Mesenchymal stem cell (in vitro differentiated cells and primary cell): ENCODE results near the gene SPHK2.
"Not testable (repeated sequence)": the region's sequence is repeated elsewhere in the genome, so short reads cannot be mapped to it uniquely, and the experiment has no call there.

ENCODE experiments used
- DNase-seq: peaks from one replicate; pipeline ENCODE4 v3.0.0-alpha.2; 2013
- H2AFZ ChIP-seq: one replicate; pipeline ENCODE4 v1.6.1; 2013; ENCODE audit warnings: low read depth, mild to moderate bottlenecking, control low read depth, inconsistent platforms, low read length, moderate library complexity
- H2AK5ac ChIP-seq: 2 replicates; pipeline ENCODE4 v1.6.1; 2013; ENCODE audit warnings: low read length, moderate library complexity, mild to moderate bottlenecking, inconsistent platforms; ENCODE audit not compliant: severe bottlenecking
- H2BK120ac ChIP-seq: one replicate; pipeline ENCODE4 v1.6.1; 2013; ENCODE audit warnings: low read depth, mild to moderate bottlenecking, inconsistent platforms, low read length, moderate library complexity
- H2BK12ac ChIP-seq, 2 experiments: one replicate each; pipeline ENCODE4 v1.6.1; 2013; ENCODE audit warnings: inconsistent platforms in 2 of 2, low read length in 2 of 2, mild to moderate bottlenecking in 2 of 2, moderate library complexity in 2 of 2, control low read depth in 1 of 2
- H2BK15ac ChIP-seq: one replicate; pipeline ENCODE4 v1.6.1; 2013; ENCODE audit warnings: mild to moderate bottlenecking, low read depth, inconsistent platforms; ENCODE audit not compliant: poor library complexity, severe bottlenecking
- H2BK5ac ChIP-seq: 2 replicates; pipeline ENCODE4 v1.6.1; 2013; ENCODE audit warnings: low read depth, mild to moderate bottlenecking, low read length, control low read depth, inconsistent platforms; ENCODE audit not compliant: poor library complexity, severe bottlenecking
- H3K14ac ChIP-seq, 2 experiments: one replicate each; pipeline ENCODE4 v1.6.1; 2013; ENCODE audit warnings: inconsistent platforms in 2 of 2, low read length in 2 of 2, control low read depth in 1 of 2, mild to moderate bottlenecking in 1 of 2, moderate library complexity in 1 of 2
- H3K18ac ChIP-seq, 2 experiments: one replicate each; pipeline ENCODE4 v1.6.1; 2013; ENCODE audit warnings: inconsistent platforms in 2 of 2, low read length in 2 of 2, control low read depth in 1 of 2, low read depth in 1 of 2, mild to moderate bottlenecking in 1 of 2
- H3K23ac ChIP-seq, 2 experiments: one replicate each; pipeline ENCODE4 v1.6.1; 2013; ENCODE audit warnings: inconsistent platforms in 2 of 2, low read length in 2 of 2, mild to moderate bottlenecking in 2 of 2, moderate library complexity in 2 of 2, control low read depth in 1 of 2
- H3K27ac ChIP-seq: 2 replicates; pipeline ENCODE4 v1.5.1; 2013; ENCODE audit warnings: mild to moderate bottlenecking, moderate library complexity, low read length, control low read depth, inconsistent platforms; ENCODE audit not compliant: poor library complexity, severe bottlenecking
- H3K27me3 ChIP-seq, 2 experiments: 2 replicates each; pipeline versions ENCODE4 v1.6.1 to v1.7.0; 2013; ENCODE audit warnings: low read length in 2 of 2, mild to moderate bottlenecking in 2 of 2, moderate library complexity in 2 of 2, control low read depth in 1 of 2, inconsistent platforms in 1 of 2; ENCODE audit not compliant: control insufficient read depth in 1 of 2, insufficient read depth in 1 of 2
- H3K36me3 ChIP-seq, 2 experiments: 2 replicates each; pipeline versions ENCODE4 v1.6.1 to v1.7.0; 2013; ENCODE audit warnings: low read length in 2 of 2, control low read depth in 1 of 2, inconsistent platforms in 1 of 2, low read depth in 1 of 2, mild to moderate bottlenecking in 1 of 2; ENCODE audit not compliant: insufficient read depth in 2 of 2, control insufficient read depth in 1 of 2
- H3K4ac ChIP-seq, 2 experiments: one replicate each; pipeline ENCODE4 v1.6.1; 2013; ENCODE audit warnings: inconsistent platforms in 2 of 2, low read length in 2 of 2, mild to moderate bottlenecking in 2 of 2, moderate library complexity in 2 of 2, control low read depth in 1 of 2, low read depth in 1 of 2
- H3K4me1 ChIP-seq: 2 replicates; pipeline ENCODE4 v1.6.1; 2013; ENCODE audit warnings: low read depth, low read length, control low read depth; ENCODE audit not compliant: control insufficient read depth, insufficient read depth
- H3K4me2 ChIP-seq: 2 replicates; pipeline ENCODE4 v1.6.1; 2013; ENCODE audit warnings: low read length, mild to moderate bottlenecking, inconsistent platforms; ENCODE audit not compliant: poor library complexity, severe bottlenecking
- H3K4me3 ChIP-seq, 2 experiments: 2 replicates each; pipeline versions ENCODE4 v1.5.1 to v1.7.0; 2013; ENCODE audit warnings: low read length in 2 of 2, mild to moderate bottlenecking in 2 of 2, control low read depth in 1 of 2, low read depth in 1 of 2; ENCODE audit not compliant: insufficient read depth in 1 of 2
- H3K79me1 ChIP-seq: replicated peaks from 2 replicates; pipeline ENCODE4 v1.6.1; 2013; ENCODE audit warnings: mild to moderate bottlenecking, control low read depth, low read length, inconsistent platforms; ENCODE audit not compliant: poor library complexity, severe bottlenecking
- H3K9ac ChIP-seq: 2 replicates; pipeline ENCODE4 v1.7.0; 2013; ENCODE audit warnings: mild to moderate bottlenecking, low read length, moderate library complexity
- H3K9me3 ChIP-seq: 2 replicates; pipeline ENCODE4 v1.7.0; 2013; ENCODE audit warnings: mild to moderate bottlenecking, low read length; ENCODE audit not compliant: control insufficient read depth
- H4K8ac ChIP-seq: one replicate; pipeline ENCODE4 v1.6.1; 2013; ENCODE audit warnings: inconsistent platforms, mild to moderate bottlenecking, low read length, moderate library complexity
- H4K91ac ChIP-seq: one replicate; pipeline ENCODE4 v1.6.1; 2013; ENCODE audit warnings: mild to moderate bottlenecking, low read length, inconsistent platforms
- WGBS: methylation state at CpG from one replicate; pipeline ENCODE4 v1.1.7; 2013; ENCODE audit warnings: mixed read lengths; 5-methylcytosine and 5-hydroxymethylcytosine counted together

The SPHK2 gene

DNA sequence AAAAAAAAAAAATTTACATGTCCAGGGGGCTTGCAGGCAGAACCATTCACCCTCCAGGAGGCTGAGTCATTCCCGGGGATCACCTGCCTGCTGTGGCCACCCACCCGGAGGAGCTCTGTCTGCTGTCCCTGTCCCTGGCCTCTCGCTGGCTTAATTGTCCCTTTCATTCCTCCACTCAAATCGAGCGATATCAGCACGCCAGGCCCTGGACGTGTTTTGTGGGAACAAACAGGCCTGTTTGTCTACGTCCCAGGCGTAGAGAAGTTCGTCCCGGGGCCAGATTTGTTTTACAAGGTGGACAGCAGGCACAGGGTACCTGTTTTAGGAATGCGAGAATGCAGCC, 46.2 kb upstream of the SPHK2 start:
- H3K79me1 ChIP-seq, result no peaks in the 10 kb centered on the region
- no peak overlapping the region for H3K27ac ChIP-seq
- peaks cover 13% of the 10 kb centered on the region for H3K4me1 ChIP-seq

DNA sequence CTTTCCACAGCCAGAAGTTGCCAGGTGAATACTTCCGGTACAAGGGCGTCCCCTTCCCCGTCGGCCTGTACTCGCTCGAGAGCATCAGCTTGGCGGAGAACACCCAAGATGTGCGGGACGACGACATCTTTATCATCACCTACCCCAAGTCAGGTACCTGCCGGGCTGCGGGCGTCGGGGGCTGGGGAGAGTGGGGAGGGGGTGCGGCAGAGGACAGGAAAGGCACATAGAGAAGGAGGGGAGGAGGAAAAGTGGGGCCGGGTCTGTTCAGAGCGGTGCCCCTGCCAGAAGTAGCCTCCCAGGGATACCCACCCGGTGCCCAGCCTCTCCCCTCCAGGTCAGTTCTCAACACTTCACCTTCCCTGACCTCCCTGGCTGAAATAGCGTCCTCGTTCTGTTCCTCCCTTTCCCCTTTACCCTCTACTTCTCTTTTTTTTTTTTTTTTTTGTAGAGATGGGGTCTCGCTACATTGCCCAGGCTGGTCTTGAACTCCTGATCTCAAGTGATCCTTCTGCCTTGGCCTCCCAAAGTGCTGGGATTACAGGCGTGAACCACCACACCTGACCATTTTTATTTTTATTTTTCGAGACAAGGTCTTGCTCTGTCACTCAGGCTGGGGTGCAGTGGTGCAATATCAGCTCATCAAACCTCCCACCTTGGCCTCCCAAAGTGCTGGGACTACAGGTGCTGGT, 43.2 kb upstream of the SPHK2 start:
- Histone ChIP-seq H2BK120ac (no peak overlapping the region), H3K4me2 (no peak overlapping the region), H3K79me1 (no peaks in the 10 kb centered on the region), H3K36me3 (no peaks in the 10 kb centered on the region), H3K18ac (no peak overlapping the region), H3K23ac (no peak overlapping the region), H4K8ac (no peak overlapping the region), H4K91ac (no peak overlapping the region), H3K14ac (no peak overlapping the region), H2BK12ac (no peak overlapping the region), H3K4me1 (peaks cover 6% of the 10 kb centered on the region), H3K4me3 (no peak overlapping the region), H2AK5ac (no peak overlapping the region), H3K9me3 (no peaks in the 10 kb centered on the region), H2BK5ac (no peak overlapping the region), H3K4ac (no peak overlapping the region), H2BK15ac (no peak overlapping the region), H3K27ac (no peak overlapping the region), H2AFZ (no peak overlapping the region), H3K9ac (no peak overlapping the region), H3K27me3 (no peaks in the 10 kb centered on the region)
- 79% methylated on average over 13 of the region's 23 CpGs for WGBS
- DNase-seq, result no peak

More for the DNA sequence above, 46.2 kb upstream of the SPHK2 start:
- no peak overlapping the region for H3K4me3 ChIP-seq
- H3K27me3 ChIP-seq, result no peaks in the 10 kb centered on the region
- no peak overlapping the region for H3K9ac ChIP-seq
- no peak overlapping the region for H2BK5ac ChIP-seq
- no peak overlapping the region for H2BK12ac ChIP-seq
- no peak overlapping the region for H2BK120ac ChIP-seq
- H2AFZ ChIP-seq, result no peak overlapping the region
- H3K4ac ChIP-seq, result no peak overlapping the region
- no peak overlapping the region for H3K14ac ChIP-seq
- no peak overlapping the region for H4K8ac ChIP-seq
- 73% methylated on average over 12 of the region's 12 CpGs for WGBS
- H3K4me2 ChIP-seq, result no peak overlapping the region
- H2BK15ac ChIP-seq, result no peak overlapping the region
- H4K91ac ChIP-seq, result no peak overlapping the region
- no peak overlapping the region for H3K23ac ChIP-seq
- H2AK5ac ChIP-seq, result no peak overlapping the region
- H3K9me3 ChIP-seq, result no peaks in the 10 kb centered on the region
- H3K36me3 ChIP-seq, result no peaks in the 10 kb centered on the region
- no peak for DNase-seq
- H3K18ac ChIP-seq, result no peak overlapping the region

- H3K27me3 ChIP-seq, H3K27ac ChIP-seq, H3K4me1 ChIP-seq, H3K14ac ChIP-seq, H3K36me3 ChIP-seq, H3K23ac ChIP-seq, H2AFZ ChIP-seq, H3K4me2 ChIP-seq, H3K9me3 ChIP-seq, H4K8ac ChIP-seq, H3K9ac ChIP-seq, H3K4ac ChIP-seq, H3K79me1 ChIP-seq, H3K4me3 ChIP-seq, H2BK5ac ChIP-seq, H2BK12ac ChIP-seq, H3K18ac ChIP-seq, H2BK120ac ChIP-seq, H2BK15ac ChIP-seq, DNase-seq, H2AK5ac ChIP-seq, H4K91ac ChIP-seq: not testable (repeated sequence)
- 95% methylated on average over 7 of the region's 7 CpGs for WGBS
Observed at GRCh38 chr19:48577908-48578307, 41.4 kb upstream of the SPHK2 start.

DNA sequence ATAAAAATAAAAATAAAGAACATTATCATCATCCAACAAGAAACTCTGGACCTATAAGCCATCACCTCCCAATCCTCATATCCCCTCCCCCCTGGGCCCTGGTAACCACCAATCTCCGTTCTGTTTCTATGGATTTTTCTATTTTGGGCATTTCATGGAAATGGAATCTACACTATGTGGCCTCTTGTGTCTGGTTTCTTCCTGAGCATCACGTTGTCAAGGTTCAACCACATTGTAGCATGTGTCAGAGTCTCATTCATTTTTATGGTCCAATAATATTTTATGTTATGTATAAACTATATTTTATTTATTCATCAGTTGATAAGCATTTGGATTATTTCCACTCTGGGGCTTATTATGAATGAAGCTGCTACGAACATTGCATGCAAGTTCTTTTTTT, 40.4 kb upstream of the SPHK2 start:
- Histone ChIP-seq H3K14ac (no peak overlapping the region), H2BK15ac (no peak overlapping the region), H3K23ac (no peak overlapping the region), H3K4ac (no peak overlapping the region), H3K36me3 (no peaks in the 10 kb centered on the region), H2BK12ac (no peak overlapping the region), H4K91ac (no peak overlapping the region), H3K9ac (no peak overlapping the region), H3K4me3 (no peak overlapping the region), H3K27ac (no peak overlapping the region), H3K4me1 (no peaks in the 10 kb centered on the region), H2BK120ac (no peak overlapping the region), H3K4me2 (no peak overlapping the region), H3K18ac (no peak overlapping the region), H2AFZ (no peak overlapping the region), H4K8ac (no peak overlapping the region), H3K27me3 (no peaks in the 10 kb centered on the region), H3K79me1 (no peaks in the 10 kb centered on the region), H3K9me3 (no peaks in the 10 kb centered on the region), H2AK5ac (no peak overlapping the region), H2BK5ac (no peak overlapping the region)
- 77% methylated on average over 1 of the region's 3 CpGs for WGBS
- peak; percentile 34 for DNase-seq
